Endothelial cell of umbilical vein (primary cell): ENCODE results near the gene NKTR. TPM values are rescaled to one million over a fixed set of nuclear protein-coding genes. Genes with fewer than 3 reads are reported as not detected.

Experiments
- BruUV-seq: library from RNA; stranded (reverse); fragments of 400-500 nt; replicated peaks from 2 replicates; lab custom pipeline; 2021; lab: Mats Ljungman, UMichigan
- CTCF ChIA-PET: fragments of 300-600, 350-600 bp; sonication (Branson Sonifier 250); formaldehyde crosslinking; loops from one replicate; lab custom pipeline; 2021; ENCODE audit warnings: antibody characterized with exemption, inconsistent platforms; lab: Charles Lee
- POLR2A ChIA-PET: fragments of 300-600, 350-600 bp; sonication (Branson Sonifier 250); formaldehyde crosslinking; loops from one replicate; lab custom pipeline; 2021; ENCODE audit warnings: antibody characterized with exemption, inconsistent platforms; lab: Charles Lee
- DNase-seq: peaks from one replicate; pipeline ENCODE4 v3.0.0-alpha.2; 2011; ENCODE audit warnings: low read depth, low spot score
- FAIRE-seq: peaks from 2 replicates; lab custom pipeline; 2011; peaks lifted over from hg19 to GRCh38; lab: Jason Lieb, UNC
- H2AFZ ChIP-seq: 2 replicates; pipeline ENCODE4 v1.6.0; 2012; ENCODE audit warnings: low read depth, low read length, control low read depth, inconsistent platforms
- H3K27ac ChIP-seq: 2 replicates; pipeline ENCODE4 v1.5.1; 2011; ENCODE audit warnings: low read depth, mild to moderate bottlenecking, control low read depth, low read length, moderate library complexity; ENCODE audit not compliant: insufficient read depth
- H3K27me3 ChIP-seq, 2 experiments: 2 replicates each; pipeline versions ENCODE4 v1.6.0 to v1.6.1; 2011; ENCODE audit warnings: low read length in 2 of 2, mixed read lengths in 1 of 2; ENCODE audit not compliant: control insufficient read depth in 2 of 2, insufficient read depth in 2 of 2
- H3K36me3 ChIP-seq, 2 experiments: 2 replicates in 1 of 2; 3 replicates in 1 of 2; pipeline ENCODE4 v1.5.1; 2011; ENCODE audit warnings: low read length in 2 of 2, mild to moderate bottlenecking in 1 of 2, moderate library complexity in 1 of 2; ENCODE audit not compliant: control insufficient read depth in 2 of 2, insufficient read depth in 2 of 2; ENCODE audit errors: extremely low read depth in 1 of 2
- H3K4me1 ChIP-seq: 3 replicates; pipeline ENCODE4 v1.5.1; 2011; ENCODE audit warnings: mild to moderate bottlenecking, low read length; ENCODE audit not compliant: control insufficient read depth, insufficient read depth; ENCODE audit errors: extremely low read depth
- H3K4me2 ChIP-seq: 2 replicates; pipeline ENCODE4 v1.6.1; 2011; ENCODE audit warnings: low read length, control low read depth, mixed read lengths; ENCODE audit not compliant: insufficient read depth
- H3K4me3 ChIP-seq, 3 experiments: fragments of 200-600 bp in 1 of 3; sonication (generic), shearing (Covaris generic) in 1 of 3; replicated peaks in 1 of 3; 2 replicates each; pipeline ENCODE4 v1.5.1; 2011 to 2016; ENCODE audit warnings: control low read depth in 3 of 3, low read length in 3 of 3, mild to moderate bottlenecking in 2 of 3, inconsistent platforms in 1 of 3, low read depth in 1 of 3, moderate library complexity in 1 of 3; ENCODE audit not compliant: insufficient read depth in 1 of 3
- H3K79me2 ChIP-seq: 2 replicates; pipeline ENCODE4 v1.6.0; 2012; ENCODE audit warnings: low read length, inconsistent platforms; ENCODE audit not compliant: control insufficient read depth, insufficient read depth
- H3K9ac ChIP-seq: replicated peaks from 2 replicates; pipeline ENCODE3; 2011; ENCODE audit warnings: low read length, control low read depth; ENCODE audit not compliant: insufficient read depth; ENCODE audit errors: extremely low read depth
- H3K9me1 ChIP-seq: replicated peaks from 3 replicates; pipeline ENCODE4 v1.6.0; 2011; ENCODE audit warnings: mild to moderate bottlenecking, low read length; ENCODE audit not compliant: control insufficient read depth, insufficient read depth; ENCODE audit errors: extremely low read depth
- H3K9me3 ChIP-seq: replicated peaks from 2 replicates; pipeline ENCODE4 v1.5.1; 2012; ENCODE audit warnings: low read length, inconsistent platforms; ENCODE audit not compliant: control insufficient read depth, insufficient read depth
- H4K20me1 ChIP-seq: replicated peaks from 2 replicates; pipeline ENCODE3; 2011; ENCODE audit warnings: mild to moderate bottlenecking, low read length; ENCODE audit not compliant: control insufficient read depth, insufficient read depth; ENCODE audit errors: extremely low read depth
- EZH2 ChIP-seq: IDR thresholded peaks from 2 replicates; pipeline ENCODE4 v1.6.1; 2012; ENCODE audit warnings: borderline replicate concordance, low read depth, mild to moderate bottlenecking, moderate library complexity, low read length, inconsistent platforms; ENCODE audit not compliant: severe bottlenecking
- FOS ChIP-seq: IDR thresholded peaks from 2 replicates; pipeline ENCODE4 v1.6.1; 2011; ENCODE audit warnings: mild to moderate bottlenecking, low read length, moderate library complexity, borderline replicate concordance; ENCODE audit not compliant: insufficient read depth
- GATA2 ChIP-seq: IDR thresholded peaks from 2 replicates; pipeline ENCODE4 v1.7.0; 2011; ENCODE audit warnings: low read depth, mild to moderate bottlenecking, moderate library complexity, mixed read lengths, low read length; ENCODE audit not compliant: insufficient read length, insufficient read depth
- MAX ChIP-seq: IDR thresholded peaks from 2 replicates; pipeline ENCODE4 v1.6.1; 2011; ENCODE audit not compliant: insufficient read depth, insufficient read length
- MYC ChIP-seq: IDR thresholded peaks from one replicate; pipeline ENCODE4 v1.6.1; 2011; ENCODE audit warnings: mild to moderate bottlenecking, low read depth, low read length
- POLR2AphosphoS5 ChIP-seq: IDR thresholded peaks from 2 replicates; pipeline ENCODE4 v1.6.1; 2012; ENCODE audit warnings: low read depth, mild to moderate bottlenecking, control low read depth, low read length, moderate library complexity; ENCODE audit not compliant: insufficient read depth
- dilution Hi-C: fragments of 300-500 bp; cut with MboI; formaldehyde crosslinking; loops from one replicate; pipeline ENCODE4 v1.15.0; 2019; ENCODE audit warnings: low sequenced_read_pairs; ENCODE audit not compliant: extremely low pct_ligation_motif_present
- intact Hi-C: fragments of 100-400 bp; cut with micrococcal nuclease; formaldehyde crosslinking; loops from one replicate; pipeline ENCODE4 v1.10.0; 2022
- polyA plus RNA-seq, 4 experiments: library from polyadenylated mRNA; depleted of rRNA in 3 of 4; stranded (reverse) in 3 of 4; unstranded in 1 of 4; fragments of >200 nt; gene quantifications; 2 replicates each; pipeline versions ENCODE4 v1.2.1 to v1.2.3, GENCODE V29; 2011 to 2012; ENCODE audit warnings: missing spikeins in 1 of 4
- total RNA-seq: library from RNA; stranded (reverse); gene quantifications from 2 replicates; pipeline ENCODE4 v1.2.3, GENCODE V29; 2021

Gene NKTR
- total and polyA plus RNA-seq, 2 donors (not counting 3 experiments of a cell fraction or from before 2014, with no cell fraction given), result 27.4 to 99.0 TPM

DNA sequence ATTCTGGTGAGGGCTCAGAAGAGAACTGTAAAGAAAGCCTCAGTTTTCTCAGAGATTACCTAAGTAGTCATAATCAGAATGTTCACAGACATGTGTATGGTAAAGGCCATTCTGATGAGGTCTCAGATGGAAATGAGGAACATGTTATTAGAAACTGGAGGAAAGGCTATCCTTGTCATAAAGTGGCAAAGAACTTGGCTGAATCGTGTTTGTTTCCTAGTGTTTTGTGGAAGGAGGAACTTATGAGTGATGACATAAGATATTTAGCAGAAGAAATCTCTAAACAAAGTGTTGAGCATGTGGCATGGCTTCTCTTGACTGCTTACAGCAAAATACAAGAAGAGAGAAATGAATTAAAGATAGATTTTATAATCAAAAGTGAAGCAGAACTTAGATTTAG lies 72.0 kb downstream of the NKTR start:
- no peaks in the 10 kb centered on the region for H3K9me3 ChIP-seq
- H3K27me3 ChIP-seq, result peaks cover 0 to 3% of the 10 kb centered on the region in 2 experiments
- BruUV-seq, result no TSS peak
- dilution Hi-C loops, result no loop called here
- FAIRE-seq (no peak), DNase-seq (no peak)
- ChIA-PET CTCF (no interaction called here), POLR2A (no interaction called here)
- no peak overlapping the region for H3K4me3 ChIP-seq
- H3K79me2 ChIP-seq, result no peaks in the 10 kb centered on the region
- no peaks in the 10 kb centered on the region for H3K9me1 ChIP-seq
- H3K36me3 ChIP-seq, result no peaks in the 10 kb centered on the region
- intact Hi-C loops, result no loop called here
- H2AFZ ChIP-seq, result no peak overlapping the region
- no peaks in the 10 kb centered on the region for H4K20me1 ChIP-seq
- H3K27ac ChIP-seq, result no peak overlapping the region
- no peaks in the 10 kb centered on the region for H3K4me1 ChIP-seq
- TF ChIP-seq MAX (no peak), FOS (no peak), POLR2AphosphoS5 (no peak), GATA2 (no peak), EZH2 (no peak)
- H3K9ac ChIP-seq, result no peak overlapping the region
- H3K4me2 ChIP-seq, result no peak overlapping the region

GRCh38 chr3:42673082-42673481 lies 72.6 kb downstream of the NKTR start:
- dilution Hi-C loops, result no loop called here
- Histone ChIP-seq H3K9me3 (no peaks in the 10 kb centered on the region), H4K20me1 (no peaks in the 10 kb centered on the region), H3K79me2 (no peaks in the 10 kb centered on the region), H3K9me1 (no peaks in the 10 kb centered on the region), H3K27me3 (peaks cover 0 to 3% of the 10 kb centered on the region in 2 experiments), H3K4me1 (no peaks in the 10 kb centered on the region), H3K27ac (no peak overlapping the region), H2AFZ (no peak overlapping the region), H3K4me2 (no peak overlapping the region), H3K36me3 (no peaks in the 10 kb centered on the region), H3K4me3 (no peak overlapping the region), H3K9ac (no peak overlapping the region)
- no peak for FAIRE-seq
- ChIA-PET POLR2A (no interaction called here), CTCF (no interaction called here)
- BruUV-seq, result no TSS peak
- no peak for TF ChIP-seq MYC
- no peak for DNase-seq
- intact Hi-C loops, result no loop called here
